A549 (cell line): ENCODE data around the gene POMGNT2. TPM values are rescaled to one million over a fixed set of nuclear protein-coding genes. Genes with fewer than 3 reads are reported as not detected.

Experiments
- ATAC-seq, 2 experiments: fragments of 200-7000 bp in 1 of 2; fragments of >200 bp in 1 of 2; cut with Nextera tagmentation in 1 of 2; cut with Tn5 transposase in 1 of 2; 3 replicates each; pipeline versions ENCODE4 v1.8.0 to v1.9.1; 2018 to 2020; ENCODE audit warnings: mild to moderate bottlenecking in 1 of 2, moderate library complexity in 1 of 2
- CTCF ChIA-PET: fragments of 300-600 bp; sonication (Branson Sonifier 250); formaldehyde crosslinking; extraction: SDS; loops from one replicate; lab custom pipeline; 2021; ENCODE audit warnings: antibody characterized with exemption, inconsistent platforms; lab: Yijun Ruan, JAX
- POLR2A ChIA-PET: fragments of 350-600 bp; formaldehyde crosslinking; extraction: SDS; loops from one replicate; lab custom pipeline; 2021; ENCODE audit warnings: antibody characterized with exemption, inconsistent platforms; lab: Yijun Ruan, JAX
- DNase-seq, 2 experiments: peaks; one replicate each; pipeline versions ENCODE4 v3.0.0 to v3.0.0-alpha.2; 2011 to 2016; ENCODE audit warnings: low read depth in 1 of 2, low spot score in 1 of 2
- FAIRE-seq: peaks from 2 replicates; lab custom pipeline; 2011; peaks lifted over from hg19 to GRCh38; lab: Jason Lieb, UNC
- H3K27ac ChIP-seq, 2 experiments: fragments of >200 bp; sonication (Bioruptor Twin); formaldehyde crosslinking; 3 replicates each; pipeline ENCODE4 v1.5.1; 2016 to 2017
- H3K4me1 ChIP-seq: fragments of >200 bp; sonication (Bioruptor Twin); formaldehyde crosslinking; 3 replicates; pipeline ENCODE4 v1.6.1; 2016
- H3K4me2 ChIP-seq: fragments of >200 bp; sonication (Bioruptor Twin); formaldehyde crosslinking; 3 replicates; pipeline ENCODE4 v1.6.1; 2016
- H3K4me3 ChIP-seq: fragments of >200 bp; sonication (Bioruptor Twin); formaldehyde crosslinking; 3 replicates; pipeline ENCODE4 v1.5.1; 2016
- H3K9me3 ChIP-seq: fragments of >200 bp; sonication (Bioruptor Twin); formaldehyde crosslinking; 3 replicates; pipeline ENCODE4 v1.6.1; 2016
- CBX2 ChIP-seq: fragments of 200-600 bp; sonication (generic); IDR thresholded peaks from 2 replicates; pipeline ENCODE4 v1.6.1; 2016; ENCODE audit warnings: low read depth, mild to moderate bottlenecking, borderline replicate concordance
- CBX8 ChIP-seq: fragments of 200-600 bp; sonication (generic); IDR thresholded peaks from 2 replicates; pipeline ENCODE4 v1.6.1; 2016
- EHF ChIP-seq: fragments of 250-450 bp; sonication (Bioruptor Pico); IDR thresholded peaks from 2 replicates; pipeline ENCODE4 v1.5.0; 2020; ENCODE audit warnings: mild to moderate bottlenecking
- EP300 ChIP-seq, 2 experiments: fragments of >200 bp; sonication (Bioruptor Twin); formaldehyde crosslinking; IDR thresholded peaks; 2 replicates in 1 of 2; 3 replicates in 1 of 2; pipeline ENCODE4 v1.6.1; 2016 to 2017
- FOXS1 ChIP-seq: fragments of 250-450 bp; sonication (Bioruptor Pico); IDR thresholded peaks from 2 replicates; pipeline ENCODE4 v1.5.0; 2020; ENCODE audit warnings: mild to moderate bottlenecking, moderate library complexity
- HEYL ChIP-seq: fragments of 250-450 bp; sonication (Bioruptor Pico); IDR thresholded peaks from 2 replicates; pipeline ENCODE4 v1.8.0; 2021; ENCODE audit warnings: mild to moderate bottlenecking, moderate library complexity
- HOXA7 ChIP-seq: fragments of 250-450 bp; sonication (Bioruptor Pico); IDR thresholded peaks from 2 replicates; pipeline ENCODE4 v1.5.0; 2020; ENCODE audit warnings: mild to moderate bottlenecking, moderate library complexity
- HOXB13 ChIP-seq: fragments of 250-450 bp; sonication (Bioruptor Pico); IDR thresholded peaks from 2 replicates; pipeline ENCODE4 v1.5.0; 2020; ENCODE audit warnings: low read depth, mild to moderate bottlenecking, moderate library complexity
- HOXB5 ChIP-seq: fragments of 250-450 bp; sonication (Bioruptor Pico); IDR thresholded peaks from 2 replicates; pipeline ENCODE4 v1.5.0; 2020; ENCODE audit warnings: mild to moderate bottlenecking, moderate library complexity
- KDM5A ChIP-seq: fragments of 200-600 bp; sonication (generic); IDR thresholded peaks from 2 replicates; pipeline ENCODE4 v1.6.1; 2016; ENCODE audit warnings: antibody characterized with exemption, mild to moderate bottlenecking
- NFE2L2 ChIP-seq: fragments of 150-350 bp; conservative IDR thresholded peaks from 2 replicates; pipeline ENCODE4 v1.6.1; 2014; ENCODE audit warnings: low read length
- NPAS2 ChIP-seq: fragments of 250-450 bp; sonication (Bioruptor Pico); IDR thresholded peaks from 2 replicates; pipeline ENCODE4 v1.8.0; 2022; ENCODE audit warnings: mild to moderate bottlenecking, moderate library complexity, borderline replicate concordance
- NR3C1 ChIP-seq: fragments of >200 bp; sonication (Bioruptor Twin); formaldehyde crosslinking; IDR thresholded peaks from 3 replicates; pipeline ENCODE4 v1.6.1; 2017
- PHF8 ChIP-seq: fragments of 200-600 bp; sonication (generic); IDR thresholded peaks from 2 replicates; pipeline ENCODE4 v1.6.1; 2016; ENCODE audit warnings: low read depth, mild to moderate bottlenecking, antibody characterized with exemption, moderate library complexity, borderline replicate concordance
- POLR2A ChIP-seq: IDR thresholded peaks from 2 replicates; pipeline ENCODE4 v1.6.1; 2012; ENCODE audit warnings: mild to moderate bottlenecking, low read length
- RARB ChIP-seq: fragments of 250-450 bp; sonication (Bioruptor Pico); IDR thresholded peaks from 2 replicates; pipeline ENCODE4 v1.8.0; 2021; ENCODE audit warnings: mild to moderate bottlenecking, moderate library complexity
- RFX5 ChIP-seq: fragments of 450-650 bp; IDR thresholded peaks from 2 replicates; pipeline ENCODE4 v1.7.1; 2014; ENCODE audit warnings: antibody characterized with exemption, mild to moderate bottlenecking, moderate library complexity
- RNF2 ChIP-seq: fragments of 200-600 bp; sonication (generic); IDR thresholded peaks from 2 replicates; pipeline ENCODE4 v1.6.1; 2016; ENCODE audit warnings: low read depth, mild to moderate bottlenecking, antibody characterized with exemption, moderate library complexity, borderline replicate concordance
- SREBF2 ChIP-seq: fragments of 450-650 bp; IDR thresholded peaks from 2 replicates; pipeline ENCODE4 v1.6.1; 2014; ENCODE audit warnings: mild to moderate bottlenecking, moderate library complexity
- ZC3H11A ChIP-seq: fragments of 450-650 bp; IDR thresholded peaks from 2 replicates; pipeline ENCODE4 v1.6.1; 2014; ENCODE audit warnings: antibody characterized with exemption, mild to moderate bottlenecking
- WGBS: methylation state at CpG from one replicate; pipeline ENCODE4 v1.1.6; 2017; ENCODE audit errors: missing lambda C conversion rate; 5-methylcytosine and 5-hydroxymethylcytosine counted together
- polyA plus RNA-seq, 4 experiments: library from polyadenylated mRNA; depleted of rRNA in 3 of 4; stranded (reverse); fragments of >200 nt; fragmentation: RNase III in 1 of 4; extraction: RNeasy Plus Mini Kit Qiagen cat#74134 plus additional on column Dnase treatment in 1 of 4; gene quantifications; 2 replicates in 3 of 4; 3 replicates in 1 of 4; pipeline ENCODE4 v1.2.3, GENCODE V29; 2011 to 2017
- TF ChIP-seq, protein P1 (sequence below): fragments of 250-450 bp; sonication (Bioruptor Pico); IDR thresholded peaks from 2 replicates; pipeline ENCODE4 v1.5.0; 2021; ENCODE audit warnings: mild to moderate bottlenecking, moderate library complexity, borderline replicate concordance

The POMGNT2 gene
- polyA plus RNA-seq, 2 of the 4 experiments (the other 2 are of a cell fraction) = 7.9 to 9.6 TPM

DNA sequence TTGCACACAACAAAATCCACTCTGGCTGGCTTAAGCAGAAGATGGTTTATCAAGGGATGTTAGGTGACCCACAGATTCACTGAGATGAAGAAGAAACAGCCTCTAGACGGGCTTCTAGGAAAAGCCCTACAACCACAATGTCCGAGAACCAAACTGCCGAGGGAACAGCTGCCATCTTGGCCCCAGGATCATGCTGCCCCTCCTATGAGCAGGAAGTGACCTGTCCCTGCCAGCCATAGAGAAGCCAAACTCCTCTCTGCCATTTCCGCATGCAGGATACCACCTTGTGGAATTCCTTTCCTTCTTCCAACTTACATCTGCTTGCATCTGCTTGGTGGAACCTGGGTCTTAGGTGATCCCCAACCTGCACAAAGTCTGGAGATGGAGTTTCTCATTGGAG lies 11.4 kb upstream of the POMGNT2 start:
- no peak for TF ChIP-seq RFX5
- TF ChIP-seq KDM5A = no peak
- TF ChIP-seq PHF8 = no peak
- no peak for TF ChIP-seq NPAS2 (CRISPR knock-in tag)
- CTCF ChIA-PET = no interaction called here
- Histone ChIP-seq H3K4me2 (no peak overlapping the region), H3K27ac (no peak overlapping the region), H3K4me3 (no peak overlapping the region), H3K4me1 (no peaks in the 10 kb centered on the region), H3K9me3 (no peaks in the 10 kb centered on the region)
- no peak for ATAC-seq
- 28% methylated on average over 4 of the region's 4 CpGs for WGBS
- POLR2A ChIA-PET = no interaction called here
- no peak for FAIRE-seq
- no peak for DNase-seq

DNA sequence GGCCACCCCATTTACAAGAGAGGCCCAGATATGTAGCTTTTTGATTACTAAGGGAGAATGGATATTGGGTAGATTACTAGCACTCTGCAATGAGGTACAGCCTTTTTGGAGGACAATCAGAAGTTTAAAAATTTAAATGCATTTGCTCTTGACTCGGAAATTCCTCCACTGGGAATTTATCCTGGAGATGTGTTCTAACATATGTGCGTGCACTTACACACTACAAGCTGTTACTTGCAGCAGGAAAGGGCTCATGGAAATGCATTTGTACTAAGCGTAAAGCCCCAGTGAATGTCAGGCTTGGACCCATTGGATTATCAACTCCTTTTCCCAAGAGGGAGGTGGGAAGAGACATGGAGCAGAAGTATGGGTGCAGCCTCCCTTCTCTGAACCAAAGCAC lies 7.8 kb upstream of the POMGNT2 start:
- POLR2A ChIA-PET = no interaction called here
- H3K27ac ChIP-seq = no peak overlapping the region
- H3K4me3 ChIP-seq = no peak overlapping the region
- FAIRE-seq (no peak), DNase-seq (no peak), ATAC-seq (no peak)
- TF ChIP-seq FOXS1 (CRISPR knock-in tag) (no peak), HOXB5 (CRISPR knock-in tag) (no peak), NR3C1 (no peak), SREBF2 (no peak), RNF2 (no peak), NPAS2 (CRISPR knock-in tag) (no peak), ZC3H11A (no peak), POLR2A (no peak)
- no peaks in the 10 kb centered on the region for H3K4me1 ChIP-seq
- H3K4me2 ChIP-seq = no peak overlapping the region
- CTCF ChIA-PET = no interaction called here
- WGBS = 43% methylated on average over 3 of the region's 3 CpGs
- H3K9me3 ChIP-seq = no peaks in the 10 kb centered on the region

DNA sequence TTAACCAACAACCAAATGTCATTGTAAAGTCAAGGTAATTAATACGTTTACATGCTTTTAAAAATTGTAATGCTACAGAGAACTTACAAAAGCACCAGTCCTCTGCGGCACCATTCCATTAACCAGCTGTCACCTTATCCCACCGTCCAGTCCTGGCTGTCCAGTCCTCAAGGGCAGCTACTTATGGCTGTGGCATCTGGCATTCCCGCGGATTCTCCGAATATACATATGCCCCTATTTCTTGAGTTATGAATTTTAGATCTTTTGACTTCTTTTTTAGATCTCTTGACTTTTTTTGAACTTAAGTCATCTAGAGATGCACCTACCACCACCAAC lies 382 bp upstream of the POMGNT2 start:
- ChIA-PET POLR2A (no interaction called here), CTCF (interaction anchor here (0.6 to 0.7 kb wide), 2 partner anchors 53 to 456 kb away, joined by 3 read pairs; no protein-coding TSS in a partner anchor)
- H3K27ac ChIP-seq = no peak overlapping the region
- H3K4me2 ChIP-seq = peak overlapping the region; percentile 90
- 2% methylated on average over 6 of the region's 6 CpGs for WGBS
- H3K9me3 ChIP-seq = no peaks in the 10 kb centered on the region
- H3K4me3 ChIP-seq = peak overlapping the region; percentile 89
- H3K4me1 ChIP-seq = no peaks in the 10 kb centered on the region
- FAIRE-seq (no peak), DNase-seq (peak in 1 of 2 experiments; percentile 5)
- TF ChIP-seq SREBF2 (no peak), CBX8 (no peak), CBX2 (no peak), EHF (CRISPR knock-in tag) (no peak), EP300 (IDR thresholded peaks at IDR 0.05) (no peak), HEYL (CRISPR knock-in tag) (no peak), HOXA7 (no peak), RARB (CRISPR knock-in tag) (no peak), HOXB13 (no peak), NFE2L2 (no peak)
- TF ChIP-seq, protein P1, sequence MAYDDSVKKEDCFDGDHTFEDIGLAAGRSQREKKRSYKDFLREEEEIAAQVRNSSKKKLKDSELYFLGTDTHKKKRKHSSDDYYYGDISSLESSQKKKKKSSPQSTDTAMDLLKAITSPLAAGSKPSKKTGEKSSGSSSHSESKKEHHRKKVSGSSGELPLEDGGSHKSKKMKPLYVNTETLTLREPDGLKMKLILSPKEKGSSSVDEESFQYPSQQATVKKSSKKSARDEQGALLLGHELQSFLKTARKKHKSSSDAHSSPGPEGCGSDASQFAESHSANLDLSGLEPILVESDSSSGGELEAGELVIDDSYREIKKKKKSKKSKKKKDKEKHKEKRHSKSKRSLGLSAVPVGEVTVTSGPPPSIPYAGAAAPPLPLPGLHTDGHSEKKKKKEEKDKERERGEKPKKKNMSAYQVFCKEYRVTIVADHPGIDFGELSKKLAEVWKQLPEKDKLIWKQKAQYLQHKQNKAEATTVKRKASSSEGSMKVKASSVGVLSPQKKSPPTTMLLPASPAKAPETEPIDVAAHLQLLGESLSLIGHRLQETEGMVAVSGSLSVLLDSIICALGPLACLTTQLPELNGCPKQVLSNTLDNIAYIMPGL (CRISPR knock-in tag) = no peak
- TF ChIP-seq, all 56 proteins: peak for 0
- ATAC-seq = peak; percentile 45 to 63; a peak in 3 of 6 replicates
